Measurements from ENCODE around the gene SEC23IP.

SEC23IP gene

GRCh38 chr10:119892188-119893065 is at the start of gene SEC23IP:
TSS of gene SEC23IP (plus strand) at chr10:119892730. CDS start at chr10:119892783, 53 bp downstream.
- DNase-seq (ENCODE audit: low read depth): peak; percentile 89
- peak within 1 kb of the TSS; percentile 90 for H3K4me3 ChIP-seq (ENCODE audit: low read depth, low read length)
- no peak for TF ChIP-seq CTCF (IDR thresholded peaks at IDR 0.05; ENCODE audit: low read depth, low read length, missing control alignments)

- DNase-seq (ENCODE audit: low read depth): no peak
- no peak for TF ChIP-seq CTCF (IDR thresholded peaks at IDR 0.05; ENCODE audit: low read depth, low read length, missing control alignments)
- no peak overlapping the region for H3K4me3 ChIP-seq (ENCODE audit: low read depth, low read length)
Observed at GRCh38 chr10:119845656-119846055, 46.9 kb upstream of the SEC23IP start.

GRCh38 chr10:119849031-119849789 is 43.3 kb upstream of the SEC23IP start:
- no peak for DNase-seq (ENCODE audit: low read depth)
- no peak for TF ChIP-seq CTCF (IDR thresholded peaks at IDR 0.05; ENCODE audit: low read depth, low read length, missing control alignments)
- no peak overlapping the region for H3K4me3 ChIP-seq (ENCODE audit: low read depth, low read length)

- no peak for TF ChIP-seq CTCF (IDR thresholded peaks at IDR 0.05; ENCODE audit: low read depth, low read length, missing control alignments)
- no peak for DNase-seq (ENCODE audit: low read depth)
- no peak overlapping the region for H3K4me3 ChIP-seq (ENCODE audit: low read depth, low read length)
Observed at GRCh38 chr10:119849944-119850343, 42.6 kb upstream of the SEC23IP start.

GRCh38 chr10:119852277-119852676 is 40.3 kb upstream of the SEC23IP start:
- no peak overlapping the region for H3K4me3 ChIP-seq (ENCODE audit: low read depth, low read length)
- no peak for TF ChIP-seq CTCF (IDR thresholded peaks at IDR 0.05; ENCODE audit: low read depth, low read length, missing control alignments)
- DNase-seq (ENCODE audit: low read depth): no peak

- TF ChIP-seq CTCF (IDR thresholded peaks at IDR 0.05; ENCODE audit: low read depth, low read length, missing control alignments): no peak
- H3K4me3 ChIP-seq (ENCODE audit: low read depth, low read length): no peak overlapping the region
- no peak for DNase-seq (ENCODE audit: low read depth)
Observed at GRCh38 chr10:119852822-119853221, 39.7 kb upstream of the SEC23IP start.

Measured in GM12864 (cell line).